ENCODE data around the gene GPX5.

The GPX5 gene

DNA sequence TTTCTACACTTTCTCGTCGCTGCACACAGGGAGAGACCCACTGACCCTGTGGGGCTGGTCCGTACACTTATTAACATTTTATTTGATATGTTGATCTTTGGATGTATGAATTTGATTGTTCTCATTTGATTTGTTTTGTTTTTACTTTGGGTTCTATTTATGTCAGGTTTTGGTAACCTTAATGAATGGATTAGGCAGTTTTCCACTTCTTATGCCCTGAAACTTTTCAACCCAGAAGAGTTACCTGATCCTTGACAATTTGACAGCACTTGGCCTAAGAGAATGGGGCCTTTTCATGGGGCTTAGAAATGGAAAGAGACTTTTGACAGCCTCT, 33.7 kb upstream of the GPX5 start:
- TF ChIP-seq EZH2phosphoT487 (IDR thresholded peaks at IDR 0.05; ENCODE audit: low read length) (no peak), CTCF (IDR thresholded peaks at IDR 0.05; ENCODE audit: low read length) (no peak), EZH2 (optimal IDR thresholded peaks at IDR 0.05; ENCODE audit: low read depth, low read length) (no peak)
- Histone ChIP-seq H3K9ac (ENCODE audit: low read length) (no peak overlapping the region), H3K9me3 (replicated peaks; ENCODE audit: insufficient read depth, low read length) (no peaks in the 10 kb centered on the region), H3K27ac (ENCODE audit: low read length) (no peak overlapping the region), H3K4me2 (ENCODE audit: low read depth, low read length) (no peak overlapping the region), H4K20me1 (ENCODE audit: insufficient read depth, low read length) (no peaks in the 10 kb centered on the region), H3K4me3 (ENCODE audit: low read length) (no peak overlapping the region), H3K36me3 (replicated peaks; ENCODE audit: insufficient read depth, low read length) (no peaks in the 10 kb centered on the region), H2AFZ (ENCODE audit: low read length) (no peak overlapping the region), H3F3A (ENCODE audit: insufficient read depth, low read length) (peaks cover 10% of the 10 kb centered on the region; the same call in 1 of the 2 replicates), H3K79me2 (ENCODE audit: low read length) (no peaks in the 10 kb centered on the region), H3K27me3 (replicated peaks; ENCODE audit: insufficient read depth, low read length) (no peaks in the 10 kb centered on the region), H3K4me1 (ENCODE audit: low read length) (no peaks in the 10 kb centered on the region), H3K9me2 (replicated peaks; ENCODE audit: insufficient read depth, low read length) (no peaks in the 10 kb centered on the region)
- no peak for DNase-seq

GRCh38 chr6:28496099-28496779, 29.4 kb upstream of the GPX5 start:
- Histone ChIP-seq H3K27me3 (replicated peaks; ENCODE audit: insufficient read depth, low read length) (no peaks in the 10 kb centered on the region), H3K9ac (ENCODE audit: low read length) (no peak overlapping the region), H3K36me3 (replicated peaks; ENCODE audit: insufficient read depth, low read length) (no peaks in the 10 kb centered on the region), H3K4me3 (ENCODE audit: low read length) (no peak overlapping the region), H4K20me1 (ENCODE audit: insufficient read depth, low read length) (no peaks in the 10 kb centered on the region), H3K4me1 (ENCODE audit: low read length) (no peaks in the 10 kb centered on the region), H3K9me3 (replicated peaks; ENCODE audit: insufficient read depth, low read length) (no peaks in the 10 kb centered on the region), H3K79me2 (ENCODE audit: low read length) (no peaks in the 10 kb centered on the region), H2AFZ (ENCODE audit: low read length) (no peak overlapping the region), H3K4me2 (ENCODE audit: low read depth, low read length) (no peak overlapping the region), H3F3A (ENCODE audit: insufficient read depth, low read length) (no peaks in the 10 kb centered on the region), H3K27ac (ENCODE audit: low read length) (no peak overlapping the region), H3K9me2 (replicated peaks; ENCODE audit: insufficient read depth, low read length) (no peaks in the 10 kb centered on the region)
- DNase-seq, result no peak
- TF ChIP-seq CTCF (IDR thresholded peaks at IDR 0.05; ENCODE audit: low read length) (0 out of 2 replicates have a peak, but pooled peaks have one; percentile 16), EZH2phosphoT487 (IDR thresholded peaks at IDR 0.05; ENCODE audit: low read length) (no peak)

- no peak overlapping the region for H3K4me3 ChIP-seq (ENCODE audit: low read length)
- no peak overlapping the region for H3K27ac ChIP-seq (ENCODE audit: low read length)
- no peaks in the 10 kb centered on the region for H3F3A ChIP-seq (ENCODE audit: insufficient read depth, low read length)
- H3K79me2 ChIP-seq (ENCODE audit: low read length), result no peaks in the 10 kb centered on the region
- no peaks in the 10 kb centered on the region for H3K36me3 ChIP-seq (replicated peaks; ENCODE audit: insufficient read depth, low read length)
- no peak overlapping the region for H3K4me2 ChIP-seq (ENCODE audit: low read depth, low read length)
- H3K9ac ChIP-seq (ENCODE audit: low read length), result no peak overlapping the region
- H4K20me1 ChIP-seq (ENCODE audit: insufficient read depth, low read length), result no peaks in the 10 kb centered on the region
- no peaks in the 10 kb centered on the region for H3K9me2 ChIP-seq (replicated peaks; ENCODE audit: insufficient read depth, low read length)
- H3K4me1 ChIP-seq (ENCODE audit: low read length), result no peaks in the 10 kb centered on the region
- no peaks in the 10 kb centered on the region for H3K9me3 ChIP-seq (replicated peaks; ENCODE audit: insufficient read depth, low read length)
- TF ChIP-seq EZH2phosphoT487 (IDR thresholded peaks at IDR 0.05; ENCODE audit: low read length), result no peak
- no peak for TF ChIP-seq EZH2 (optimal IDR thresholded peaks at IDR 0.05; ENCODE audit: low read depth, low read length)
- no peak for TF ChIP-seq CTCF (IDR thresholded peaks at IDR 0.05; ENCODE audit: low read length)
- no peak for DNase-seq
- H3K27me3 ChIP-seq (replicated peaks; ENCODE audit: insufficient read depth, low read length), result no peaks in the 10 kb centered on the region
- no peak overlapping the region for H2AFZ ChIP-seq (ENCODE audit: low read length)
Measured at GRCh38 chr6:28497306-28497705, 28.4 kb upstream of the GPX5 start.

All from MM.1S (cell line).